ENCODE results near the gene ALG5. TPM values are rescaled to one million over a fixed set of nuclear protein-coding genes. Genes with fewer than 3 reads are reported as not detected.
A peak's percentile ranks its signal among the peaks of the same experiment; 100 is the strongest.

The ALG5 gene
- total and polyA plus RNA-seq, 11 donors = 8.4 to 31.8 (median 13.1) TPM

DNA sequence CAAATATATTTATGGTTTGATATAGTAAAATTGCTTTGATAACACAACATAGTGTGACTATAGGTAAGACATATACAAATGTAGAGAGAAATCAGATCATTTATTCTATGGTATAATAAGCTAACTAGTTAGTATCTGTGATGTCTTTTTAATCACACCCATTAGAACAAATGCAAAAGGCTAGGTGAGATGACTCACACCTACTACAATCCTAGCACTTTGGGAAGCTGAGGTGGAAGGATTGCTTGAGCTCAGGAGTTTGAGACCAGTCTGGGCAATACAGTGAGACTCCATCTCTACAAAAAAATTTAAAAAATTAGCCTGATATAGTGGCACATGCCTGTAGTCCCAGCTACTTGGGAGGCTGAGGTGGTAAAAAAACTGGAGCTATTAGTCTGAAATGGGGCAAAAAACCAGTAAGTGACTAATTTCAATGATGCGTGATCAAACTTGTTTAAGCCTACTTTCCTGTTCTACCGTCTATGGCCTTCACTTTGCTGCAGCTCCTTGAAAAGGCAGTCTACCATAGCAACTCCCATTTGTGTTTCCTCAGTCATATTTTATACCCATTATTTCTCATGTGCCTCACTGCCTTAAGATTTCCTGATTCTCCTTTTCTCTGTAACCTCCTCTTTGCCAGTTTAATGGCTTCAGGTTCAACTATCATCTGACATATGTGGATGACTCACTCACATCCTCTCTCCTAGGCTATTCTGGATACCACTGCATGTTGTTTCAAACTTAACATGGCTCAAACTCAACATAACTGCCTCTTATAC lies 12.5 kb downstream of the ALG5 start:
- Histone ChIP-seq H3K27me3 (no peaks in the 10 kb centered on the region), H3K27ac (no peak overlapping the region), H3K4me3 (no peak overlapping the region), H3K9me3 (no peaks in the 10 kb centered on the region), H3K4me1 (no peaks in the 10 kb centered on the region), H3K36me3 (peaks cover 0 to 100% (median 100%) of the 10 kb centered on the region in 9 donors)
- TF ChIP-seq CTCF (IDR thresholded peaks at IDR 0.05) (no peak), POLR2A (IDR thresholded peaks at IDR 0.05) (no peak)
- intact Hi-C loops (cut with DNase I) = loop anchor here in 2 of 10 donors (10.0 kb wide), 2 partner anchors 132 to 562 kb away; no protein-coding TSS in a partner anchor
- ATAC-seq = no peak
- DNase-seq = no peak
- WGBS, 4 donors = 90 to 93% (median 92%) methylated on average over 2 of the region's 2 CpGs

GRCh38 chr13:36981156-36981743 lies 17.9 kb downstream of the ALG5 start:
- Histone ChIP-seq H3K4me3 (no peak overlapping the region), H3K9me3 (no peaks in the 10 kb centered on the region), H3K4me1 (peaks cover 0 to 5% (median 0%) of the 10 kb centered on the region in 12 donors), H3K27ac (no peak overlapping the region), H3K27me3 (no peaks in the 10 kb centered on the region), H3K36me3 (peaks cover 0 to 93% (median 72%) of the 10 kb centered on the region in 9 donors)
- 34 to 41% (median 37%) methylated on average over 6 of the region's 6 CpGs for WGBS, 4 donors
- no peak for ATAC-seq
- DNase-seq = no peak
- TF ChIP-seq POLR2A (IDR thresholded peaks at IDR 0.05) (no peak), CTCF (IDR thresholded peaks at IDR 0.05) (peak; percentile 26 to 68 (median 51))
- intact Hi-C loops (cut with DNase I) = loop anchor here in 8 of 10 donors (1.0 to 10.0 kb wide), 5 partner anchors 122 to 556 kb away; no protein-coding TSS in a partner anchor

DNA sequence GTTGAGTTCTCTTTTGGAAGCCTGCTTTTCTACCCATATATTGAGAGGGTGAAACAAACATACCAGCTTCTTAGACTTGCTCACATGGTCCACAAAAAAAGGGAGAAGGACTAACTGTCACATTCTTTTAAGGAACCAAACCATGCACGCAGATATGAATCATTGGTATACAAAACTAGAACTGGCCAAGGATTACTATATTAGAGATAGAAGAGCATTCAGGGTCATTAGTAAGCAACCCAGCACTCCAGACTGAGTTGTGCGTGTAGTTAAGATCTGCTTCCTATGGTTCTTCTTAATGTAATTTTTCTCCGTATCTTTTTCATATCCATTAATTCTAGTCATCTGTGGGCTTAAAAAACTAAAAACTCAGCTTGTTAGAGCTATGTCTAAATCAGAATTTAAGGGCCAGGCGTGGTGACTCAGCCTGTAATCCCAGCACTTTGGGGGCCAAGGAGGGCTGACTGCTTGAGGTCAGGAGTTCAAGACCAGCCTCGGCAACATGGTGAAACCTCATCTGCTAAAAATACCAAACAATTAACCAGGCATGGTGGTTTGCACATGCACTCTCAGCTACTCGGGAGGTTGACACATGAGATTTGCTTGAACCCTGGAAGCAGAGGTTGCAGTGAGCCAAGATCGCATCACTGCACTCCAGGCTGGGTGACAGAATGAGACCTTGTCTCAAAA lies 19.6 kb downstream of the ALG5 start:
- TF ChIP-seq CTCF (IDR thresholded peaks at IDR 0.05) (no peak), POLR2A (IDR thresholded peaks at IDR 0.05) (no peak)
- peaks cover 0 to 9% (median 4%) of the 10 kb centered on the region in 12 donors for H3K9me3 ChIP-seq
- H3K27ac ChIP-seq = no peak overlapping the region
- H3K36me3 ChIP-seq = peaks cover 0 to 93% (median 71%) of the 10 kb centered on the region in 9 donors
- 85 to 87% (median 86%) methylated on average over 7 of the region's 7 CpGs for WGBS, 4 donors
- no peak overlapping the region for H3K4me3 ChIP-seq
- DNase-seq = no peak
- no peaks in the 10 kb centered on the region for H3K27me3 ChIP-seq
- intact Hi-C loops (cut with DNase I) = loop anchor here (2.0 to 10.0 kb wide), 4 partner anchors 121 to 555 kb away; no protein-coding TSS in a partner anchor
- no peak for ATAC-seq
- peaks cover 0 to 5% (median 0%) of the 10 kb centered on the region in 12 donors for H3K4me1 ChIP-seq
